Stimulated activated CD8-positive, alpha-beta memory T cell treated with anti-CD3 and anti-CD28 coated beads, Interleukin-15, amount 100 ng/mL, for 24 hours (primary cell): ENCODE data around the gene SSH3.

Experiments used
- DNase-seq: peaks from one replicate; pipeline ENCODE4 v3.0.0-alpha.2; 2020; ENCODE audit warnings: low read depth

SSH3 gene

DNA sequence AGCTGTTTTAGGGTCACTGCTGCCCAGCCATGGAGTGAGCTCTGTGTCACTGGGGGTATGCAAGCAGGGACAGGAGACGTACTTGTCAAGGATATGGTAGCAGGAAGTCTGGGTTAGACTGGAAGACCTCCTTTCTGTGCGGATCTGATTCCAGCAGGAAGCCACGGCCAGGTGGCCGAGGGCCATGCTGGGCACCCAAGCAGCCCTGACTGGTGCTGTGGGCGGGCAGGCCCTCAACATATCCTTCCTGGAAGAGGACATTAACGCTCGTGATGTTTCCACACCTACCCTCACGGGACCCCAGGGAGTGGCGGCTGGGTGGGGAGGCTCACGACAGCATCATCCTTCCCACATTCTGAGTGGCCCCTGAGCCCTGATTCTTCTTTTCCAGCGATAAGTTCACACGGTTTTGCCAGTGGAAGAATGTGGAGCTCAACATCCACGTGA, 23.0 kb upstream of the SSH3 start:
- DNase-seq = no peak

DNA sequence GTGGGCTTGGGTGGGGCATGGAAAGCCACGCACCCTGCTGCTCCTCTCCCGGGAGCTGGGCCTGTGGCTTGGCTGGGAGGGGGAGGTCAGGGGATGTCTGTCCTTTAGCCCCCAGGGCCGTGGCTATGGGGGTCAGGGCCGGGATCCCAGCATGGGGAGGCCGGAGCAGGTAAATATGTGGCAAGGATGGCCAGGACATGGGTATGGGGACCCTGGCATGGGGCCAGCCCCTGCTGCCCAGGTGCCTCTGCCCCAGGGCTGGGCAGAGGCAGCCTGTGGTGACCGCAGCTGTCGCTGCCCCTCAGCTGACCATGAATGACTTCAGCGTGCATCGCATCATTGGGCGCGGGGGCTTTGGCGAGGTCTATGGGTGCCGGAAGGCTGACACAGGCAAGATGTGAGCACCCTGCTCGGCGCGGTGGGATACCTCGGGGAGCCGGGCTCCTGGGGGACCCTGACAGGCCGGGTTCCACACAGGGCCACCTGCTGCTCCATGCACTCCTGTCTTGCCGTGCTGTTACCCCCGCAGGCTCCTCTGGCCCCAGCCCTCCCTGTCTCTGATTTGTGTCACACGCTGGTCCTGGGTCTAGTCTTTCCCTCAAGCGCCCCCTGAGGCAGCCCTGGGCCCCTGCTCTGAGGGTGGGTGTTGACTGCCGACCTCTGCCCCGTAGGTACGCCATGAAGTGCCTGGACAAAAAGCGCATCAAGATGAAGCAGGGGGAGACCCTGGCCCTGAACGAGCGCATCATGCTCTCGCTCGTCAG, 22.4 kb upstream of the SSH3 start:
- DNase-seq = no peak

DNA sequence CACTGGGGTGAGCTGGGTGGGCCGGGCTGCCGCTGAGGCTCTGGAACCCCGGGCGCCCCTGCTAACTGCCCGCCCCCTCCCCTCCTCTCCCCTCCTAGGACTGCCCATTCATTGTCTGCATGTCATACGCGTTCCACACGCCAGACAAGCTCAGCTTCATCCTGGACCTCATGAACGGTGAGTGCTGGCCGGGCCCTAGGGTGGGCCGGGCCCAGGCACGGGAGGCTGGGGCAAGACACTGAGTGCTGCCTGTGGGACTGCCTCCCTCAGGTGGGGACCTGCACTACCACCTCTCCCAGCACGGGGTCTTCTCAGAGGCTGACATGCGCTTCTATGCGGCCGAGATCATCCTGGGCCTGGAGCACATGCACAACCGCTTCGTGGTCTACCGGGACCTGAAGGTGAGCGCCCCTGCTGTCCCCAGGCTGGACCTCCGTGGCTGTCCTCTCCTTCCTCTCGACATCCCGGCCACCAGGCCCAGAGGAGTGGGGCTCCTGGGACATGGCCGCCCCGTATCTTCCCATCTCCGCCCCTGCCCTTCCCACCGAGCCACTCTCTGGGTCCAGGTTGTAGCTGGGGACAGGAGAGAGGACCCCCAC, 21.7 kb upstream of the SSH3 start:
- DNase-seq = no peak

DNA sequence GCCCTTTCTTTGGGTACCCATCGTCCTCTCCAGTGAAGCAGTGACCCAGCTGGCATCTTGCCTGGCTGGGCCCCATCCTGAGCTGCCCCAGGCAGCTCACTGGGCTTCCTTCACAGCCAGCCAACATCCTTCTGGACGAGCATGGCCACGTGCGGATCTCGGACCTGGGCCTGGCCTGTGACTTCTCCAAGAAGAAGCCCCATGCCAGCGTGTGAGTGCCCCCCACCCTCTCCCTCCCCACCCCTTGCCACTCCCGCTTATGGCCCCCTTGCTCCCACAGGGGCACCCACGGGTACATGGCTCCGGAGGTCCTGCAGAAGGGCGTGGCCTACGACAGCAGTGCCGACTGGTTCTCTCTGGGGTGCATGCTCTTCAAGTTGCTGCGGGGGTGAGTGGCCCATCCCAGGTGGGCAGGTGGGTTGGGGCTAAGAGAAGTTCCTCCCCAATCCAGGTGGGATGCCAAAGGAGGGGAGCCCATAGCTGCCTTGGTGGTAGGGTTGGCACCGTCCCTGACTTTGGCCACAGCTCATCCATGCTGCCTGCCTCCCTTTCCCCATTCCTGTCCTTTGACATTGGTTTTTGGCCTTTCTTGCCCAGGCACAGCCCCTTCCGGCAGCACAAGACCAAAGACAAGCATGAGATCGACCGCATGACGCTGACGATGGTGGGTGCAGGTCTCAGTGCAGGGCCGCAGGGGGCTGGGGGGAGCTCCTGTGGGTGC, 21.0 kb upstream of the SSH3 start:
- no peak for DNase-seq

DNA sequence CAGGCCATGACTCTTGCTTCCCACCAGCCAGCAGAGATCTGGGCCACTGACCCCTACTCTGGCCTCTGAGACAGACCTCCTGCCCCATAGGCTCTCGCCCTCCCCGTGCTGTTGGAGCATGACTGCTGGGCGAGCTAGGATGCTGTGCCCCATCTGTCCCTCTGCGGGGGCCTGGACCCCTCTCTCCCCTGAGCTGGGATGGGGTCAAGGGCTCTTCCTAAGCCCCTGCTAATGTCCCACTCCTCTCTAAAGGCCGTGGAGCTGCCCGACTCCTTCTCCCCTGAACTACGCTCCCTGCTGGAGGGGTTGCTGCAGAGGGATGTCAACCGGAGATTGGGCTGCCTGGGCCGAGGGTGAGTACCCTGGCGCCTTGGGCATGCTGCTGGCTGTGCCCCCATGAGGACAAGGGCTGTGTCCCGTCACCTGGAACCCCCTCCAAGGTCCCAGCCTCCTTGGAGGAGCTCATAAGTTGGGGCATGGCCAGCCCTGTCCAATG, 20.4 kb upstream of the SSH3 start:
- DNase-seq = no peak

DNA sequence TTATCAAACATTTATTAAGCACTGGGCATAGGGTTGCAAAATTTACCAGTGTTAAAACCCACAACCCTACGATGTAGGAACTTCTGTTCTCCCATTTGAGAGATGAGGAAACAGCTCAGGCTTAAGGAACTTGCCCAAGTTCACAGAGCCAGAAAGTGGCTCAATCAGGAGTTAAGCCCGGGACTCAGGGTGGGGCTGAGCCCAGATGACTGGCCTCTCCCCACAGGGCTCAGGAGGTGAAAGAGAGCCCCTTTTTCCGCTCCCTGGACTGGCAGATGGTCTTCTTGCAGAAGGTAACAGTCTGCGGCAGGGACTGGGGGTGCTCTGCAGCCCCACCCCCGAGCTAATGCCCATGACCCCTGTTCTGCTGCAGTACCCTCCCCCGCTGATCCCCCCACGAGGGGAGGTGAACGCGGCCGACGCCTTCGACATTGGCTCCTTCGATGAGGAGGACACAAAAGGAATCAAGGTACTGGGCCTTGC, 19.8 kb upstream of the SSH3 start:
- no peak for DNase-seq

DNA sequence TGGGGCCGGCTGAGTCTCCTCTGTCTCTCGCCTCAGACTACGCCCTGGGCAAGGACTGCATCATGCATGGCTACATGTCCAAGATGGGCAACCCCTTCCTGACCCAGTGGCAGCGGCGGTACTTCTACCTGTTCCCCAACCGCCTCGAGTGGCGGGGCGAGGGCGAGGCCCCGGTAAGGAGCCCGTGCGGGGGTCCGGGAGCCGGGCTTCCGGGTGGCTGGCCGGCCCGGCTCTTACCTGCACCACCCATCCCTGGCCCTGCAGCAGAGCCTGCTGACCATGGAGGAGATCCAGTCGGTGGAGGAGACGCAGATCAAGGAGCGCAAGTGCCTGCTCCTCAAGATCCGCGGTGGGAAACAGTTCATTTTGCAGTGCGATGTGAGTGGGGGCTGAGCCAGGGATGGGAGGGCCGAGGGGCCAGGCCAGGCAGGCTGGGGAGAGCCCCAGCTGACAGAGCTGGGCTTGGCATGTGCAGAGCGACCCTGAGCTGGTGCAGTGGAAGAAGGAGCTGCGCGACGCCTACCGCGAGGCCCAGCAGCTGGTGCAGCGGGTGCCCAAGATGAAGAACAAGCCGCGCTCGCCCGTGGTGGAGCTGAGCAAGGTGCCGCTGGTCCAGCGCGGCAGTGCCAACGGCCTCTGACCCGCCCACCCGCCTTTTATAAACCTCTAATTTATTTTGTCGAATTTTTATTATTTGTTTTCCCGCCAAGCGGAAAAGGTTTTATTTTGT, 18.4 kb upstream of the SSH3 start:
- no peak for DNase-seq

DNA sequence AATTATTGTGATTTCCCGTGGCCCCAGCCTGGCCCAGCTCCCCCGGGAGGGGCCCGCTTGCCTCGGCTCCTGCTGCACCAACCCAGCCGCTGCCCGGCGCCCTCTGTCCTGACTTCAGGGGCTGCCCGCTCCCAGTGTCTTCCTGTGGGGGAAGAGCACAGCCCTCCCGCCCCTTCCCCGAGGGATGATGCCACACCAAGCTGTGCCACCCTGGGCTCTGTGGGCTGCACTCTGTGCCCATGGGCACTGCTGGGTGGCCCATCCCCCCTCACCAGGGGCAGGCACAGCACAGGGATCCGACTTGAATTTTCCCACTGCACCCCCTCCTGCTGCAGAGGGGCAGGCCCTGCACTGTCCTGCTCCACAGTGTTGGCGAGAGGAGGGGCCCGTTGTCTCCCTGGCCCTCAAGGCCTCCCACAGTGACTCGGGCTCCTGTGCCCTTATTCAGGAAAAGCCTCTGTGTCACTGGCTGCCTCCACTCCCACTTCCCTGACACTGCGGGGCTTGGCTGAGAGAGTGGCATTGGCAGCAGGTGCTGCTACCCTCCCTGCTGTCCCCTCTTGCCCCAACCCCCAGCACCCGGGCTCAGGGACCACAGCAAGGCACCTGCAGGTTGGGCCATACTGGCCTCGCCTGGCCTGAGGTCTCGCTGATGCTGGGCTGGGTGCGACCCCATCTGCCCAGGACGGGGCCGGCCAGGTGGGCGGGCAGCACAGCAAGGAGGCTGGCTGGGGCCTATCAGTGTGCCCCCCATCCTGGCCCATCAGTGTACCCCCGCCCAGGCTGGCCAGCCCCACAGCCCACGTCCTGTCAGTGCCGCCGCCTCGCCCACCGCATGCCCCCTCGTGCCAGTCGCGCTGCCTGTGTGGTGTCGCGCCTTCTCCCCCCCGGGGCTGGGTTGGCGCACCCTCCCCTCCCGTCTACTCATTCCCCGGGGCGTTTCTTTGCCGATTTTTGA, 17.5 kb upstream of the SSH3 start:
- no peak for DNase-seq

DNA sequence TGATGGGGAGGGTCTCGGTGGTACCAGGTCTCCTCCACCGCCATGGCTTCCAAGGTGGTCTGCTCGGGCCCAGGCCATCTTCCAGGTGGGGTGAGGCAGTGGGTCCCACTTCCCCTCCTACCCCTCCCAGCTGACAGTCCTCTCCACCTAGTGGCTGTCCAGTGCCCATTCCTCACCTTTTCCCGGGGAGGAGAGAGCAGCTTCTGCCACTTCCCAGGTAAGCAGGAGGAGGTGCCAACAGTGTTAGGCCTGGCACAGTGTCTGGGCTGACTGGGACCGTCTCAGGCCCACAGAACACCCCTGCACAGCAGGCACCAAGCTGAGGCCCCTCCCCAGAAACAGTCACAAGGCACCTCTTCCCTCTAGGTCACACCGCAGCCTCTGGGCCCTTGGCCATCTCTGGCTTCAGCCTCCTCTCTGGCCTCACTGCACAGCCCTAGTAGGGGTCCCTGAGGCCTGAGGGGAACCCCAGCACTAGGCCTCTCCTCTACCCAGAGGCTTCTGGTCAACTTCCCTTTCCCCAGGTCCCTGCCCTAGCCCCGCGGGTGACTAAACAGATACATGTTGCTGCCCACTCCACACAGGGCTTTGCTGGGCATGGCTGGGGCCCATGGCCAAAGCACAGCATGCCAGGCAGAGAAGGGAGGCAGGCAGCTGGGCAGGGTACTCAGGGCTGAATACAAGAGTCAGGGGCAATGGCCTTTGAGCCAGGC, 16.6 kb upstream of the SSH3 start:
- DNase-seq = no peak

DNA sequence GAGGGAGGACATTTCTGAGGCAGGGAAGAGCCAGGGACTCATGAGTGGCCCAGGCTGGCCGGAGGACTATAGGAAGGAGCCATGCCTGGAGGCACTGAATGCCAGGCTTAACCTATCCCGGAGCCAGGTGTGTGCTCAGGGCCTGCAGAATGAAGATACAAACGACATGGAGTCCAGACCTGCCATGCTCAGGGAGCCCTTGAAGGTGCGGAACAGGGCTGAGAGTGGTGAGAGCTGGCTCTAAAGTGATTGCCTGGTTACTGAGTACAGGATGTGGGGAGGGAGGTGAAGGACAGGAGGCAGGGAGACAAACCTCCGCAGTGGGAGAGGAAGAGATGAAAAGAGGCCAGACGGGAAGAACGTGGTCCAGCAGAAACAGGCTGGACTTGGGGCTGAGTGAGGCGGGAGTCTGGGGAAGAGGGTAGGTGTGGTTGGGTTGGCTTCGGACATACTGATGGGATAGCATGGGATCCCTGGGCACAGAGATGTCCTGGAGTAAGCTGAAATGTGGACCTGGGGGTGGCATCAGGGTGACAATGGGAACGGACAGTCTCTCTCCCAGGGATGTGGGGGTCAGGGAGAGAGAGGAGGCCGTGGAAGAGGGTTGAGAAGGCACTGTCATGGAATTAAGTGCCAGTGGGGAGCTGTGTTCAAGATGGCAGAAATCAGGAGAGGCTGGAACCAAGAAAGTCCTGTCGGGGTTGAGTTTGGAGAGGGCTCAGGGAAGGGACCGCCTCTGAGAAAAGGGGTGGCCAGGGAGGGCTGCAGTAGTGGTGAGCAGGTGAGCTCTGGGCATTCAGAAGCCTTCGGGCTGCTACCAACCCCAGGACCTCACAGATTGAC, 15.8 kb upstream of the SSH3 start:
- no peak for DNase-seq

DNA sequence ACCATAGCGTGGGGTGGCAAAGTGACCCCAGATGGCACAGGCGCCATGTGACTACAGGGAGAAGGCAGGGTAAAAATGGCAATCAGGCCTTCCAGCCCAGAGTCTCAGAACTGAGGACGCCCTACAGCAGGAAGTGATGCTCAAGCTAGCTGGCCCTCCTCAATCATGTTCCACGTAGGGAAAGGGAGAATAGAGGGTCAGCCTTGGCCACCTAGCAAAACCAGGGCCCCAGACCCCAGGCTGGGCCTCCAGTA, 15.2 kb upstream of the SSH3 start:
- no peak for DNase-seq

DNA sequence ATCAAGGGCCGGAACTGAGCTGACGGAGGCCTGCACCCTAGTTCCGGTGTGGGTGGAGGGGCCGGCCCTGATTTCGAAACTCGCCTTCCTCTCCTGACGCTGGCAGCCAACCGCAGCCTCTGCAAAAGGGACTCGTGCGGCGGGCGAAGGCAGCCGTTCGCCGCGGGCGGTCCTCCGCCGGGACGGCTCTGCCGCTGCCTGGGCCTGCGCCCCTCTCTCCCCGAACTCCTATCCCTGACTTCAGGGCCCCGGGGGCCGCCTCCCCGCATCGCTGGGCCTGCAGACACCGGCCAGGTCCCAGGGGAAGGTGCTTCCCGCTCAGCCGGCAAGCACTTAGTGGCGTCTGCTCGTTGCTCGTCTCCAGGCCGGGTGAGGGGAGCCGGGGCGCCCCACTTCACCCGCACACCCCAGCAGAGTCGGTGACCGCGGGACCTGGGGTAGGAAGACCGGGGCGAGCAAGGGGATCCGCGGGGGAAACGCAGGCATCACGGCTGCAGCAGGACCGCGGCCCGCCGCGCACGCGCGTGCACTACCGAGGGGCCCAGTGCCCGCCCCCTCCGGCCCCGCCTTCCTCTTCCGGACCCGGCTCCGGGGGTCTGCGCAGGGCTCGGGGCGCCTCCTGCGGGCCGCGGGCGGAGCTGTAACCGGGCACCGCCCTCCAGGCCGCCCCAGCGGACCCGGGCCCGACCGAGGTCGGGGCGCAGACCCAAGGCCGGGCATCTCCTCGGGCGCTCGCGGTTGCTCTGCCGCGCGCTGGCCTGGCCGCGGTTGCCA, 14.7 kb upstream of the SSH3 start:
- DNase-seq = peak; percentile 81

DNA sequence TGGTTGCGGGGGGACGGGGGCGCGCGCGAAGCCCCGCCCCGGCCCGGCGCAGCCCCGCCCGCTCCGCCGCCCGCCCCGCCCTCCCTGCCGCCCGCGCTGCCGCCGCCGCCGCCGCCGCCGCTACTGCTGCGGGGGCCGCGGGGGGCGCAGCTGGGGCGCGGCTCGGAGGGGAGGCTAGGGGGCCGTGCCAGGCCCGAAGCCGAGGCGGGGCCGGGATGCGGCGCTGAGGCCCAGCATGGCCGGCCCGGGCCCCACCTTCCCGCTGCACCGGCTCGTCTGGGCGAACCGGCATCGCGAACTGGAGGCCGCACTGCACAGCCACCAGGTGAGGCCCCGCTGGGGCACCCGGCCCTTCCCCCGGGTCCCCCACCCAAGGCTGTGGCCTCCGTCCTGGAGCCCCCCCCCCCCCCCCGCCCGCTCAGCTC, 14.1 kb upstream of the SSH3 start, which contains the start of gene ANKRD13D:
Gene ANKRD13D, plus strand, starts transcription at position 78 of the 425 bp plus-strand sequence. Its CDS starts 158 bp downstream, at position 236.
- no peak for DNase-seq

DNA sequence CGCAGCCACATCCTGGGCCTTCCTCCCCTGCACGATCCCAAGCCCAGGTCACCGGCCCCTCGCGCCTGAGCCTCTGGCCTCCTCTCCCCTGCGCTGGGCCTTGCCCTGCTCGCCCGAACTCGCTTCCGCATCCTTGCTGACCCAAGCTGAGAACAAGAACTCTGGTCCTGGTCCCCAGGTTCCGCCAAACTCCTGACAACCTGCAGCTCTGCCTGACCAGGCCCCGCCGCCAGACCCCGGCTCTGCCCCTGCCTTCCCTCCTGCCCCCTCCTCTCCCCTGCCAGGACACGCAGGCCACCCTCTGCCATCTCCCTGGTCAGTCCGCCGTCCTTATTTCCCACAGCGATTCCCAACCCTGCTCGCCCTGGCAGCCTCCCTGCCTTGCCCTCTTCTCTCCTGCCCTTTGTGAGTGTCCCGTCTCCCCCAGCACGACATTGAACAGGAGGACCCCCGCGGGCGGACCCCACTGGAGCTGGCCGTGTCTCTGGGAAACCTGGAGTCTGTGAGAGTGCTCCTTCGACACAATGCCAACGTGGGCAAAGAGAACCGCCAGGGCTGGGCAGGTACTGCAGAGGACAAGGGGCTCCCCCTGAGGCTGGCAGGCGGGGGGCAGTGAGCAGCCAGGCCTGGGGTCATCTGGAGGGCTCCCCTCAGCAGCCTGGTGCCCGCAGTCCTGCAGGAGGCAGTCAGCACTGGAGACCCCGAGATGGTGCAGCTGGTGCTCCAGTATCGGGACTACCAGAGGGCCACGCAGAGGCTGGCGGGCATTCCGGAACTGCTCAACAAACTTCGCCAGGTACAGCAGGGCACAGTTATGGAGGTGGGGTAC, 13.5 kb upstream of the SSH3 start:
- DNase-seq = no peak

DNA sequence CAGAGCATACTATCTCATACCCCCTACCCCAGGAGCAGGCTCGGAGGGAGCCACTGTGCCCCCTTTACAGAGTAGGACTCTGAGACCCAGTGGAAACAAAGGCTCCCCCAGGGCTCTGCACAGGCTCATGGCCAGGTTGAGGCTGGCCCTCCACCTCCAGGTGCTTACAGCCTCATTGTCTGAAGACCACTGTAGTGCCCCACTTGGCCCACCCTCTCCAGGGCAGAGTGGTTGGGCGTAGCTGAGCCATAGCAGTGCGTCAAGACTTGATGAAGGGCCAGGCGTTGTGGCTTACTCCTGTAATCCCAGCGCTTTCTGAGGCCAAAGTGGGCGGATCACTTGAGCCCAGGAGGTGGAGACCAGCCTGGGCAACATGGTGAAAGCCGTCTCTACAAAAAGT, 12.5 kb upstream of the SSH3 start:
- DNase-seq = no peak

DNA sequence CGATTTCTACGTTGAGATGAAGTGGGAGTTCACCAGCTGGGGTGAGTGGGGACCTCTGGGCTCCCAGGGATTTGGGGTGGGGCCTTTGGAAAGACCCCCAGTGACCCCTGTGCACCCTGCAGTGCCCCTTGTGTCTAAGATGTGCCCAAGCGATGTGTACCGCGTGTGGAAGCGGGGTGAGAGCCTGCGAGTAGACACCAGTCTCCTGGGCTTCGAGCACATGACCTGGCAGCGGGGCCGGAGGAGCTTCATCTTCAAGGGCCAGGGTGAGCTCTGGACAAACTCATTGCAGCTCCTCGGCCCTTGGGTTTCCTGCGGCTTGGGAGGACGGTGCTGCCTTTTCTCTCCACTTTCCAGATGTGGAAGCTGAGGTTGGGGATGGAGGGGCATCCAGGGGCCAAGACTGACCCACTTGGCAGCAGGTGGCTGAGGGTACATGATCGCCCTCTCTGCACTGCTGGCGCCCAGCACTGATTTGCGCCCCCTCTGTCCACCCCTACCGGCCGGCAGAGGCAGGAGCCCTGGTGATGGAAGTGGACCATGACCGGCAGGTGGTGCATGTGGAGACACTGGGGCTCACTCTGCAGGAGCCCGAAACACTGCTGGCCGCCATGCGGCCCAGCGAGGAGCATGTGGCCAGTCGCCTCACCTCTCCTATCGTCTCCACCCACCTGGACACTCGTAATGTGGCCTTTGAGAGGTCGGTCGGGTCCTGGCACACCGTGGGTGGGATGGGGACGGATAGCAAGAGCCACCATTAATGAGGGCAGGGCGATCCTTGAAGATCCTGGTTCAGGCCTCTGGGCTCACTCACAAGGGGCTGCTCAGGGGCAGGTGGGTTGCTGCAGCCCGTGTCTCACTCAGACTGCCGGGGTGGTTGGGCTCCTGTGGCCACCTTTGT, 11.6 kb upstream of the SSH3 start:
- DNase-seq = no peak

DNA sequence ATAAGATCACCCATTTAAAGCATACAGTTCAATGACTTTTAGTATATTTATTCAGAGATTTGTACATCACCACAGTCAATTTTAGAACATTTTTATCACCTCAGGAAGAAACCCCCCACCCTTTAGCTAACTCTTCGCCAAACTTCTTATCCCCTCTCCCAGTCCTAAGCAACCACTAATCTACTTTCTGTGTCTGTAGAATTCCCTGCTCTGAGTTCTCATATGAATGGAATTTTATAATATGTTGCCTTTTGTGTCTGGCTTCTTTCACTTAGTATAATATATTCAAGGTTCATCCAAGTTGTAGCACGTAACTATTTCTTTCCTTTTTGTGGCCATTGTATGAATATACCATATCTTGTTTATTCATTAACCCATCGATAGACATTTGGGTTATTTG, 10.7 kb upstream of the SSH3 start:
- no peak for DNase-seq
